ENCODE data around the gene IZUMO1R. TPM values are rescaled to one million over a fixed set of nuclear protein-coding genes. Genes with fewer than 3 reads are reported as not detected.
A peak's percentile ranks its signal among the peaks of the same experiment; 100 is the strongest.

The IZUMO1R gene
- total RNA-seq, 1 donor from 2014 or later, result not detected

DNA sequence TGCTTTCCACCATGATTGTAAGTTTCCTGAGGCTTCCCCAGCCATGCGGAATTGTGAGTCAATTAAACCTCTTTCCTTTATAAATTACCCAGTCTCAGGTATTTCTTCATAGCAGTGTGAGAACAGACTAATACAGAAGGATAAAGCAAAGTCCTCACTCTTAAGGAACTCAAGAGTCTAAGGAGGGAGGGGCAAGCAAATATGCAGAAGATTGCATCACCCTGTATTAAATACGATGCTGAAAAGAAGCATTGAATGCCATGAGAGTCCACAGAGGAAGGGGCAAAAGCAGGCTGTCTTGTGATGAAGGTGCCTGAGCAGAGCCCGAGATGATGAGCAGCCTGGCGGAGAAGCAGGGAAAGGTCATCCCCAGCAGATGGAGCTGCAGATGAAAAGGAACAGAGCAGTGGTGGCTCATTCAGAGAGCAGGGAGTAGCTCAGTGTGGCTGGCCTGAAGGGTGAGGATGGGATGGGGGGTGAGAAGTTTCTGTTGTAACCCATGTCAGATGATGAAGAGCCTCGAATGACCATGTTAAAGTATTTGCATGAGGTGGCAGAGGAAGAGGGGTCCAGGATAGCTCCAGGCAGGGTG lies 6.3 kb upstream of the IZUMO1R start:
- Mint-ChIP-seq H3K27ac (ENCODE audit: unreplicated experiment) (no peak overlapping the region), H3K36me3 (ENCODE audit: unreplicated experiment) (no peaks in the 10 kb centered on the region), H3K27me3 (ENCODE audit: unreplicated experiment) (peaks cover 3% of the 10 kb centered on the region), H3K9me3 (ENCODE audit: unreplicated experiment) (peaks cover 2% of the 10 kb centered on the region), H3K4me1 (ENCODE audit: low read depth, unreplicated experiment) (peaks cover 11% of the 10 kb centered on the region), H3K4me3 (ENCODE audit: unreplicated experiment) (no peak overlapping the region)
- TF ChIP-seq CTCF (IDR thresholded peaks at IDR 0.05; ENCODE audit: partially characterized antibody, unreplicated experiment), result no peak
- no peak for DNase-seq

DNA sequence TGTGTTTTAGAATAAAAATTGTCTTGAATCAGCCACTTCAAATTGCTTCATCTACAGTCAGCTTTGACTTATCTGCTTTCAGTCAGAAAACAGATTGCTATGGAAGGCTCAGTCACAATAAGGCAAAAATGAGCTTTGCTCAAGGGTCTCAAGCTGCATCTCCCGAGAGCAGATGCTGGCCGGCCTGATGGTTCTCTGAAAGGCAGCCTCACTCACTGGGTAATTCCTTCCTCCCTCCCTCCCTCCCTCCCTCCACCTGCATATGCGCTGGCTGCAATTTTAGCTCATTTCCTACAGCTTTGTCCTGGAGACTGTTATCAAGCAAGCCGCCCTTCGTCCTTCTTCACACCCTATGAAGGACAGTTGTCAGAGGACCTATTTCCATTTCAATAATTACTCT lies 1.6 kb upstream of the IZUMO1R start:
- Mint-ChIP-seq H3K36me3 (ENCODE audit: unreplicated experiment) (no peaks in the 10 kb centered on the region), H3K27me3 (ENCODE audit: unreplicated experiment) (peaks cover 7% of the 10 kb centered on the region), H3K27ac (ENCODE audit: unreplicated experiment) (peak overlapping the region; percentile 92), H3K4me3 (ENCODE audit: unreplicated experiment) (peak overlapping the region; percentile 6), H3K9me3 (ENCODE audit: unreplicated experiment) (peaks cover 3% of the 10 kb centered on the region), H3K4me1 (ENCODE audit: low read depth, unreplicated experiment) (peaks cover 23% of the 10 kb centered on the region)
- TF ChIP-seq CTCF (IDR thresholded peaks at IDR 0.05; ENCODE audit: partially characterized antibody, unreplicated experiment), result no peak
- DNase-seq, result peak; percentile 48

- Mint-ChIP-seq H3K36me3 (ENCODE audit: unreplicated experiment) (no peaks in the 10 kb centered on the region), H3K9me3 (ENCODE audit: unreplicated experiment) (peaks cover 3% of the 10 kb centered on the region), H3K27me3 (ENCODE audit: unreplicated experiment) (peaks cover 7% of the 10 kb centered on the region), H3K4me3 (ENCODE audit: unreplicated experiment) (no peak overlapping the region), H3K4me1 (ENCODE audit: low read depth, unreplicated experiment) (peaks cover 30% of the 10 kb centered on the region), H3K27ac (ENCODE audit: unreplicated experiment) (no peak overlapping the region)
- DNase-seq, result no peak
- TF ChIP-seq CTCF (IDR thresholded peaks at IDR 0.05; ENCODE audit: partially characterized antibody, unreplicated experiment), result no peak
These were observed 766 bp downstream of the IZUMO1R start for GRCh38 chr11:94305146-94305545.

GRCh38 chr11:94307101-94307791 lies 2.9 kb downstream of the IZUMO1R start:
- DNase-seq, result no peak
- no peak for TF ChIP-seq CTCF (IDR thresholded peaks at IDR 0.05; ENCODE audit: partially characterized antibody, unreplicated experiment)
- Mint-ChIP-seq H3K4me1 (ENCODE audit: low read depth, unreplicated experiment) (peaks cover 27% of the 10 kb centered on the region), H3K9me3 (ENCODE audit: unreplicated experiment) (peaks cover 1% of the 10 kb centered on the region), H3K4me3 (ENCODE audit: unreplicated experiment) (no peak overlapping the region), H3K27ac (ENCODE audit: unreplicated experiment) (no peak overlapping the region), H3K27me3 (ENCODE audit: unreplicated experiment) (peaks cover 4% of the 10 kb centered on the region), H3K36me3 (ENCODE audit: unreplicated experiment) (no peaks in the 10 kb centered on the region)

- DNase-seq, result no peak
- peaks cover 5% of the 10 kb centered on the region for H3K27me3 Mint-ChIP-seq (ENCODE audit: unreplicated experiment)
- no peak overlapping the region for H3K27ac Mint-ChIP-seq (ENCODE audit: unreplicated experiment)
- H3K9me3 Mint-ChIP-seq (ENCODE audit: unreplicated experiment), result peaks cover 1% of the 10 kb centered on the region
- peaks cover 5% of the 10 kb centered on the region for H3K36me3 Mint-ChIP-seq (ENCODE audit: unreplicated experiment)
- no peak for TF ChIP-seq CTCF (IDR thresholded peaks at IDR 0.05; ENCODE audit: partially characterized antibody, unreplicated experiment)
- H3K4me3 Mint-ChIP-seq (ENCODE audit: unreplicated experiment), result no peak overlapping the region
- peaks cover 20% of the 10 kb centered on the region for H3K4me1 Mint-ChIP-seq (ENCODE audit: low read depth, unreplicated experiment)
These were observed 3.6 kb downstream of the IZUMO1R start for GRCh38 chr11:94308024-94308423.
